ENCODE results near the gene RPS6KB2. TPM values are rescaled to one million over a fixed set of nuclear protein-coding genes. Genes with fewer than 3 reads are reported as not detected.

Gene RPS6KB2
- total and polyA plus RNA-seq, 2 donors (not counting 1 experiment from before 2014, with no cell fraction given) = 81.8 to 131 TPM

DNA sequence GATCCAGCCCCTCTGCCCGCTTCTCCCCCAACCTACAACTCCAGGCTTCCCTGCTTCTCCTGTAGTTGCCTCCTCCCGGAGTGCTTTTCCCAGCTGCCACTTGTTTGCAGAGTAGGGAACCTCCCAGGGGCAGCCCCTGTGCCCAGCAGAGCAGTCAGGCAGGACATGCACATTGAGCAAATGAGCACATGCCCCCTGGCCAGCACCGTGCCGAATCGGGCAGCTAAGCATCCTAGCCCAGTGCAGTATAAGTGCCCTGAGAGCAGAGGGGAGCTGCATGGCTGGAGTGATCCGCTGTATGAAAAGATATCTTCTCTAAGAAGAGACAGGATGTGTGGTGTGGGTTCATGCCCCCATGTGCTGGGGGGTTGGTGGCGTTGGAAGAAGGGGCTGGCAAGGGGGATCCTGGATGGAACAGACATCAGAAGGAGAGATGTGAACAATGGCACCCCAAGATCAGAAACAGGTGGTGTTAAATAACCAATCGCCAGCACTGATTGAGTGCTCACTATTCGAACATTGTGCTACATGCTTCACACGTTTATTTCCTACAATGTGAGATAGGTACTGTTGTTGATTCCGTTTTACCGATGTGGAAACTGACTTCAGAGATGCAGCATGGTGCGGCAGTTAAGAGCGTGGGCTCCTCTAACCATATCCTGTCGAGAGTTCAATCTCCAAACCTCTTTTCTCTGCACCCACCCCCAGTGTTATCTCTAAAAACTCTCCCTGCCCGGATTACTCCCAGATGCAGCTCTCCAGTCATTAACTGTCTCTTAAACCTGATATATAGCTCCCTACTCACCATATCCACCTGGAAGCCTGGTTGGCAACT lies 55.8 kb downstream of the RPS6KB2 start:
- H3K9ac ChIP-seq (ENCODE audit: low read length) = peak overlapping the region; percentile 71
- 52% methylated on average over 14 of the region's 16 CpGs for WGBS (ENCODE audit: insufficient coverage)

More for the DNA sequence above, 55.8 kb downstream of the RPS6KB2 start:
- H3K4me3 ChIP-seq (ENCODE audit: control extremely low read depth in 1 of 5, extremely low read depth in 1 of 5, insufficient read depth in 1 of 5, low read depth in 2 of 5, low read length in 4 of 5) = peak overlapping the region; percentile 8 to 99 (median 68)
- no peaks in the 10 kb centered on the region for H3K27me3 ChIP-seq (replicated peaks in 1 of 4; ENCODE audit: control extremely low read depth in 1 of 4, control insufficient read depth in 3 of 4, insufficient read depth in 4 of 4, low read length in 3 of 4)
- TF ChIP-seq CTCF (IDR thresholded peaks at IDR 0.05) (no peak), EZH2 (IDR thresholded peaks at IDR 0.05; ENCODE audit: borderline replicate concordance, insufficient read depth, low read depth, low read length, poor library complexity, severe bottlenecking) (no peak)
- peak overlapping the region; percentile 75 to 79 for H3K27ac ChIP-seq (ENCODE audit: low read length in 2 of 2)
- H3K4me2 ChIP-seq (replicated peaks; ENCODE audit: low read depth, low read length, poor library complexity, severe bottlenecking) = peak overlapping the region; percentile 89
- H3K4me3 Mint-ChIP-seq = peak overlapping the region; percentile 99
- peaks cover 38 to 58% of the 10 kb centered on the region in 2 donors for H3K4me1 ChIP-seq (ENCODE audit: control insufficient read depth in 2 of 2, insufficient read depth in 2 of 2, low read length in 2 of 2)
- peak overlapping the region; percentile 100 for H3K27ac Mint-ChIP-seq
- peaks cover 51% of the 10 kb centered on the region for H3K79me2 ChIP-seq (ENCODE audit: control insufficient read depth, insufficient read depth, low read length)
- H3K27me3 Mint-ChIP-seq = no peaks in the 10 kb centered on the region
- H4K20me1 ChIP-seq (ENCODE audit: control insufficient read depth, insufficient read depth, low read length, poor library complexity, severe bottlenecking) = peaks cover 45% of the 10 kb centered on the region
- no peaks in the 10 kb centered on the region for H3K9me3 ChIP-seq (ENCODE audit: control extremely low read depth in 1 of 3, control insufficient read depth in 2 of 3, insufficient read depth in 1 of 3, low read length in 2 of 3)
- CTCF ChIA-PET = interaction anchor here (0.9 to 4.0 kb wide), 8 partner anchors 21 to 133 kb away, joined by 3 to 19 read pairs (median 5); partner anchors contain the start of genes PITPNM1, PPP1CA, RAD9A and RPS6KB2
- POLR2A ChIA-PET = interaction anchor here (0.6 to 4.9 kb wide), 10 partner anchors 19 to 168 kb away, joined by 3 to 53 read pairs (median 6); partner anchors contain the start of genes PPP1CA, PTPRCAP, RAD9A and TBC1D10C
- no peak overlapping the region for H2AFZ ChIP-seq (ENCODE audit: insufficient read depth, low read depth, low read length, poor library complexity, severe bottlenecking)
- intact Hi-C loops (cut with micrococcal nuclease) = loop anchor here (1.0 to 2.0 kb wide), 4 partner anchors 15 to 207 kb away; partner anchors contain the start of genes CDK2AP2, PTPRCAP and TMEM134
- ATAC-seq (ENCODE audit: low read depth) (no peak), DNase-seq (peak; percentile 48)
- H3K4me1 Mint-ChIP-seq = peaks cover 56% of the 10 kb centered on the region
- H3K9me3 Mint-ChIP-seq (ENCODE audit: insufficient read depth) = no peaks in the 10 kb centered on the region
- H3K36me3 ChIP-seq (replicated peaks in 1 of 2; ENCODE audit: control extremely low read depth in 1 of 2, control insufficient read depth in 1 of 2, extremely low read depth in 1 of 2, insufficient read depth in 2 of 2, low read length in 1 of 2) = peaks cover 0 to 26% of the 10 kb centered on the region in 2 experiments
